ENCODE measurements around the gene PFDN4.

The PFDN4 gene

DNA sequence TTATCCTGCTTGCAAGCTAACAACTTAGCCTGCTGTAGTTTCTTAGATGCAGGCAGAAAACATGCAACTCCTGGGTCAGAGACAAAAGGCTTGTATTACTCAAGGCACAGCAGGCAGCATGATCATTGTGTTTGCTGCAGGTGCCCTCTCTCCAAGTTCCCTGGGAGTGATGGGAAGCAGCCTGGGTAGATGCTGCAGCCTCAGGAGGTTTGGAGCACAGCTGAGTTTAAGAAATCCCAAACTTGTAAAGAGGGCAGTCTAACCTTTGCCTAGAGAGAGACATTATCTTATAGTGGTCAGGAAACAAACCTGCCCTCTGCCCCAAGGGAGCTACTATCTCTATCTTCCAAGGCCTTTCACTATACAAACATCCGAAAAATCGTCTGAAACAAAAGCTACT lies 61.1 kb downstream of the PFDN4 start:
- no peak for DNase-seq (ENCODE audit: low read depth)
